HG02938 (cell line): ENCODE results near the gene TRIM32.
"Not testable (repeated sequence)": the region's sequence is repeated elsewhere in the genome, so short reads cannot be mapped to it uniquely, and the experiment has no call there.

Source experiments
- ATAC-seq: cut with Tn5 transposase; IDR thresholded peaks from one replicate; pipeline ENCODE4 v1.9.1; 2021; ENCODE audit warnings: mild to moderate bottlenecking, moderate library complexity; ENCODE audit not compliant: unreplicated experiment

The TRIM32 gene

GRCh38 chr9:116674210-116674980 lies 12.7 kb upstream of the TRIM32 start:
- no peak for ATAC-seq

DNA sequence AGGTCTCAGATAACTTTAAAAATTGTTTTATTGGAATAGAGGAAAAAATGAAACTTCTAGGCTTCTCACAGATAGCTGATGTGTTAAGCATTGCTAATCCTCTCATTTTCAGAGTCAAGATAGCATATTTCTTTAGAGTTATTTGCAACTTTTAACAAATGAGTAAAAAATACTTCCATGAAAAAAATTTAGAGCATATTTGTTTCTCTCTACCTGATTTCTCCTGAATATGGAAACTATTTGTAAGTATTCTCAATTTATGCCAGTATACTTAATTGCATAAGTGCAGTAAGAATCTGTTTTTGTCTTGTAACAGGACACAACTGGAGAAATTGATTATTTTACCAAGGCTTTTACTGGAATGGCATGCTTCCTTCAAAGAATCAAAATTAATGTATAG lies 3.6 kb upstream of the TRIM32 start:
- no peak for ATAC-seq

- no peak for ATAC-seq
These were observed 1.9 kb upstream of the TRIM32 start for GRCh38 chr9:116685166-116685565.

DNA sequence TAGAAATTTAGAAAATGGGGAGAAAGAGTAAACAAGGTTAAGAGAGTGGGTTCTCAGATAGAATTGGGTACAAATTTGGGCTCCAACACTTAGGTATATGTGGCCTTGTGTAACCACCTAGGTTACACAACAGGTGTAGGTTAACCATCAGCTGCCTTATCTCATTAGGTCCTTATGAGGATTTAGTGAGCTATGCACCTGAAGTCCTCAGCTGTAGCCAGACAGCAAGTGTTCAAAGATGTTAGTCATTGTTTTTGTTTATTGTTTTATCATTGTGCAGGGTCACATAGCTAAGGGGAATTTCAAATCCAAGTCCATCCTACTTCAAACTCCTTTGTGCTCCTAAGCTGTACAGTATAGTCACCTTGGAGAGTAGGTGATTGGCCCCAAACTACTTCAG lies 970 bp upstream of the TRIM32 start:
- ATAC-seq, result no peak

GRCh38 chr9:116686693-116687073 lies 422 bp upstream of the TRIM32 start:
- peak; percentile 46 for ATAC-seq

DNA sequence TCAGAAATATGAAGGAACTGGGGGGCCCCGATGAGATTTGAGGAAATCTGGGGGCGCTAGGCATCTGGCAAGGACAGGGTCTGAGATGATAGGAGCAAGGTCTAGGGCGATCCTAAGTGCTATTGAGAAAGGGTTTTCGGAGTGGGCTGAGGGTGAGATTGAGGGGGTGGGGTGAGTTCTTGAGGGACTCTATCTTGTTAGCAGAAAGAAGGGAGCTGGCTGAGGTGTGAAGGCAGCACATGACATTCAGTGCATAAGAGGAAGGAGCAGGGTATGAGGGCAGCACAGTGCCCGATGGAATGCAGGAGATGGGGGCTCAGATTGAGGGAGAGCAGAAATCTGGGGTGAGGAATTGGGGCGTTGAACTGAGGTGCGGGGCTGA lies 640 bp downstream of the TRIM32 start:
- peak; percentile 2 for ATAC-seq

- ATAC-seq, result no peak
These were observed 1.8 kb downstream of the TRIM32 start for GRCh38 chr9:116688806-116689485.

DNA sequence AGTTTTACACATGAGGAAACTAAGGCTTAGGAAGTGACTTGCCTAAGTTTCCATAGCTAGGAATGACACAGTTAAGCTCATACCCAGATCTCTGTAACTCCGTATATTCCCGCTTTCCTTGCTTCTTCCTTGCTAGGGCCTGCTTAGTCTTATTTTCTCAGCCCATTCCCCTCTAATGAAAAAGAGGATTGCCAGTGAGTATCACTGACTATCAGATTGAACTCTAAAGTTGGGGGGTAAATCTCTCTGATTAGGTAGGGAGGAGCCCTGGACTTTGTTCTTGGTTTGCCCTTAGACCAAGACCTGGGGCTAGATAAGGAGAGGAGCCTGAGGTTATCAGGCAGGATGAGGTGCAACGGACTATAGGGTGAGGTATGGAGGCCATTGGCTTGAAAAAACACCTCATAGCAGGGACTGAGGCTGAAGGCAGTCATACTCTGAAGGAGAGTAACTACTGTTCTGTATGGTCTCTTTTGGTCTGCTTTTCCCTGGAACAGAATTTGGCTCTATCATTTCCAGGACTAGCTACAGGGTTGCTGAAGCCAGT lies 2.5 kb downstream of the TRIM32 start:
- no peak for ATAC-seq

DNA sequence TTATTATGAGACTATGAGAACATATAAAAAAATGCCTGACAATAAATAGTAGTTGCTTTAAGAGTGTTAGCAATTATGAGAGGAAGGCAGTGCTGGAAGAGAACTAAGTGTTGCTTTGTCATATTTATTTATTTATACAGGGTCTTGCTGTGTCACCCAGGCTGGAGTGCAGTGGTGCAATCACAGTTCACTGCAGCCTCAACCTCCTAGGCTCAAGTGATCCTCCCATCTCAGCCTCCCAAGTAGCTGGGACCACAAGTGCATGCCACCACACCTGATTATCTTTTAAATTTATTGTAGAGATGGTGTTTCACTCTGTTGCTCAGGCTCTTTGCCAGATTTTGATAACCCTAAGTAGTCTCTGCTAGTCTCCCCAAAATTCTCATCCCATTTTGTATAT lies 3.7 kb downstream of the TRIM32 start:
- ATAC-seq, result not testable (repeated sequence)

GRCh38 chr9:116691607-116692006 lies 4.5 kb downstream of the TRIM32 start:
- ATAC-seq, result no peak

- no peak for ATAC-seq
These were observed 5.5 kb downstream of the TRIM32 start for GRCh38 chr9:116692616-116693015.

DNA sequence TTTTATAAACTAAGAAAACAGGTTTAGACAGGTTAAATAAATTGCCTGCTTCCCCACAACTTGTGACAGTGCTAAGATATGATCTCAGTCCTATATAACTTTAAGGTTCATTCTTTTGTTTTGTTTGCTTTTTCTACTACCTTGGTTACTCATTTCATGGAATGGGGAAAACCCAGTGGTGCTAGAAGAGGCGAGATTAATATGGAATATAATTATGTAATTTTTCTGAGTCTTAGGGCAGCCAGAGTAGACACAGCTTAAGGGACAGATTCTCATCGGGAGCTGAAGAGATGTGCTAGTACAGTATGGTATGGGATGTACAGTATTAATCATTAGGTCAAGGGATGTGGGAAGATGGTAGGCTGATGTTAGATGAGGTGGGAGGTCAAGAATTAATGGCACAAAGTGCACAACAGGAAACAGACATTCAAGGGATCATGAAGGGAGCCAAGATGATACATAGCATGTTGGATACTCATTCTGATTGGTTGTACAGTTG lies 6.2 kb downstream of the TRIM32 start:
- no peak for ATAC-seq

DNA sequence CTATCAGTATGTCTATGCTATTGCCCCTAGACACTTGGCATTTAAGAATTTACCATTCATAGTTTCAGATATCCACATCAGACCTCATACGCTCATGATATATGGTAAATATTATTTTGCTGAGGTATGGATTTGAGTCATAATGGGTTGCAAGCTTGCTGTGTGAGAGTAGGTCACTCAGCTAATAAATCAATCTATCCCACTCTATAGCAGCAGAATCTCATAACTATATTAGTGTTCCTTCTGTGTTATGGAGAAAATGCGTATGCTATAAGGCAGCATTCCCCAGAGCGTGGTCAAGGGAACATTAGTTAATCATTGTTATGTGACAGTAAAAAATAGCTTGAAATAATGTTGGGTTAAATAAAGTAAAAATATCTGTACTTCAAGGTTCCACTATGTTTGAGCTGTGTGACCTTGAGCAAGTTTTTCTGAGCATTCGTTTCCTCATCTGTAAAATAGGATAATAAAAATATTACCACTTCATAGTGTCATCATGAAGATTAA lies 7.7 kb downstream of the TRIM32 start:
- ATAC-seq, result no peak

DNA sequence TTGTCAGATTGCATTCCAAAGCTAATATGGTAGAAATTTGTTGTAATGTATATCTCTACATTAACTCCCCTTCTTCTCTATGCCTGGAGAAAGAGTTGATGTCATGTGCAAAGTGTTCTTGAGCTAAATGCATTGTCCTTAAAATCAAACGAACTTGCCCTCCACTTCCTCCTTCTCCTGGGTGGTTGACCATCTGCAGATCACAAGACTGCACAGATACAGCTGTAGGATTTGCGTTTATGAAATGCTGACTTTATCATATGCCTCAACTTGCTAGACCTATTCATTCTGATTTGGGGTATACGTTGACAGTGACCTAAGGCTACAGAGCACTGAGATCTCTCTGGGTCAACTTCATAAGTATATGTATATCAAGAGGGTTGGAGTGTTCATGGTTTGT lies 8.3 kb downstream of the TRIM32 start:
- ATAC-seq, result no peak

DNA sequence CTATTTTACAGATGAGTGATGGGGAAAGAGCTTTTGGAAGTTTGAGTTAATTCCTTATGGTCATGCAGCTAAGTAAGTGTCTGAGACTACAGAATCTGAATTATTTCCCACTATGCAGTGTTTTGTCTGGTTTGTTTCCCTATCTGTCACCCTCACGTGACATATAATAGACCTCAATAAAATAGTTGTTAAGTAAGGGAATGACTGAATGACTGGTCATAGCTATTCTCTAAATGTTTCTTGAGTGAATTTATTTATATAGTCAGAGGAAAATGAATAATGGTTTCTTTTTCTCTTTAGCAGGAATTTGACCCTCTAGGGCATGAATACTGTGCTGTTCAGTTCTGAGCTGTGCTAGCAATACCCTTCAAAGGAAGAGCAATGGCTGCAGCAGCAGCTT lies 10.3 kb downstream of the TRIM32 start:
- ATAC-seq, result no peak

DNA sequence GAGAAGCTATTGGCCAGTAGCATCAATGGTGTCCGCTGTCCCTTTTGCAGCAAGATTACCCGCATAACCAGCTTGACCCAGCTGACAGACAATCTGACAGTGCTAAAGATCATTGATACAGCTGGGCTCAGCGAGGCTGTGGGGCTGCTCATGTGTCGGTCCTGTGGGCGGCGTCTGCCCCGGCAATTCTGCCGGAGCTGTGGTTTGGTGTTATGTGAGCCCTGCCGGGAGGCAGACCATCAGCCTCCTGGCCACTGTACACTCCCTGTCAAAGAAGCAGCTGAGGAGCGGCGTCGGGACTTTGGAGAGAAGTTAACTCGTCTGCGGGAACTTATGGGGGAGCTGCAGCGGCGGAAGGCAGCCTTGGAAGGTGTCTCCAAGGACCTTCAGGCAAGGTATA lies 10.8 kb downstream of the TRIM32 start:
- ATAC-seq, result no peak

DNA sequence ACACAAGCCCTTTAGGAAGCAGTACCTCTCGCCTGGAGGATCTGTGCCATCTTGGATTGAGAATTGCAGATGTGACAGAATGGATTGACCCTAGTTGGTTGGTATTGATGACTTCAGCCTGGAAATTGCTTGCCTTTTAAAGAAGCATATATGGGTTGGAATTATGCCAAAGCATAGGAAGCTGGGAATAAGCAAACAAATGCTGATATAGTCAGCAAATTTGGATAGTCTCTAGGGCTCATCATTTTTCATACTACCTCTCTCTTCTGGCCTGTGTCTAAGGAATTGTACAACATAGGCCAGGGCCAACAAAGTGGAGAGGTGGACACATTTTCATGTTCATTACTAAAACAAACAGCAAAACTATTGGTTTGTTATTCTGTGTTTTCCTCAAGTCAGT lies 13.2 kb downstream of the TRIM32 start:
- no peak for ATAC-seq

DNA sequence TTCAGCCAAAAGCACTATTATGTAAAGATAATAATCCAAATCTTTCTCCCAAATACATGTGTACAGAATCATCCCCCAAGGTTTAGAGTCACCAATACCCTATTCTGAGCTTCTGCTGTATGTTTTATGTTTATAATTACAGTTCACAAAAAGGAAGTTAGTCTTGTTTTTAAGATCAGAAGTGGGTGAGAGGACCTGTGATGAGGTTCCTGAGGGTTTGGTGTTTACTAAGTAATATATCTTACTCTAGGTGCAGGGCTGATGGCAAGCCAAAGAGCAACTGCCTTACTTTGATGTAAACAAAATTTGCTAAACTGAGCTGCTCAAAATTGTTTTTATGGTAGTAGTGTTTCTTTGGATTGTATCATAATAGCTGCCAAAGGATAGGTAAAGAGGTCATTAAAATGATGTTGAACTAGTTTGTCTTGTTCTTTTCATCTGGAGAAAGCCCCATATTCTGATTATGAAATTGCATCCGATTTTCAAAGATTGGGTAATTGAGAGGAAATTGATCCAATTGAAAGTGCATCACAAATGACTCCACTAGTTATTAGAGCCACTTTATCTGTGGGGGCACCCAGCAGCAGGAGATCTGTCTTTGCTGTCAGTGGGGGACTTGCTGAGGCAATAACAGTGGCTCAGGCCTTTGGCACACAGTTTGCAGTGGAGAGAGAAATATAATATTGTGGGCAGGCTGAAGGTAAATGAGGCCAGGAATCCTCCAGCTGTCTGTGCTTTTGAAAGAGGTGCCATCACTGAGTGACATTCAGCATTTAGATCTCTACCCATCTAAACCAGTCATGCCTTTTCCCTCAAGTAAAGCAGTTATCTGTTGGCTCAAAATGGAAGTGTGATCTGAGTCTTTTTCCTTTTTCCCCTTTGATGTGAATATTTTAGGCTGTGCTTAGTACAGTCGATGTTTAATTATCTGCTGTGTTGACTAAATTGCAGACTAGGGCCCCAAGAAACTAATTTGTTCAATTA lies 14.1 kb downstream of the TRIM32 start:
- ATAC-seq, result no peak

DNA sequence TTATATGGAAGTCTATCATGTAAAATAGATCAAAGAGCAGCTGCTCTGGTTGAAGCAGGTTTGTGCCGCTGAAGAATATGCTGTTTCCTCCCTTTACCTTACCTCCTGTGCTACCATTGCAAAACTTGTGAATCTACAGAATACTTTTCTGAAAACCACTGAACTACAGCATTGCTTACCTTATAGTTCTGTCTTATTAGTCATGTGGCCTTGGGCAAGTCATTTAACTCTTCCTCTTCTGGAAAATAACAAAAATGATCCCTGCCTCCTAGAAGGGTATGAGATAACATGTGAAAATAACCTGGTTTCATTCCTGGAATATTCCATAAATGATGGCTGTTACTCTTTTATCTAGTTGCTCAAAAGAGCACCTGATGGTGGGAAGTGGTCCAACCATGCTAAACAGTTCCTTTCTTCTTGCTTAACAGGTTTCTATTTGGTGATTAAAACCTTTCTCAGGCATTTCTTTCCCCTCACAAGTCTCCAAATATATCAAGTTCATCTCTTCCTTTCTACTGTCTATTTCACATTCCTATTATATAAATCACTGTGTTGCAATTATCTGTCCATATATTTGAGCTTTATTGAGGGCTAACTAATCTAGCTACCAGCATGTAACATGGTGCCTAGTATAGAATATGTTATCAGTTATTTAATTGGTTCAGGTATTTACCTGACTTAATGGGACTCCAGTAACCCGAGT lies 15.0 kb downstream of the TRIM32 start:
- ATAC-seq, result no peak

DNA sequence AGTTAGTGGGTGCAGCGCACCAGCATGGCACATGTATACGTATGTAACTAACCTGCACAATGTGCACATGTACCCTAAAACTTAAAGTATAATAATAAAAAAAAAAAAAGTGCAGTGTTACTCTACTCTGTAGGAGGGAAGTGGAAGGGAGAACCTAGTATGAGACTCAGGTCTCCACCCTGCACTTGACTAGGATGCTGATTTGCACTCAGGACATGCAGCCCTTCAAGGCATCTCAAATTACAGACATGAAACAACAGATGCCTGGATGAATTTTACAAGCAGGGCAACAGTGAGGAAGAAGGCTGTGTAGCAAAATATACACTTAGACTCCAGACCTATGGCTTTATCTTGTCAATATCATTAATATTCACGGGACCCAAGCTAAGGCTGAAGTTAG lies 16.5 kb downstream of the TRIM32 start:
- ATAC-seq, result no peak
